Ascending aorta (tissue), 2 donors: ENCODE measurements around the gene DTNB. TPM values are rescaled to one million over a fixed set of nuclear protein-coding genes. Genes with fewer than 3 reads are reported as not detected.

Source experiments
- DNase-seq, 2 donors: peaks; one replicate each; pipeline ENCODE4 v3.0.0-alpha.2; 2019; ENCODE audit warnings: low spot score in 2 of 2
- H3K27ac ChIP-seq, 2 donors: fragments of 200-600 bp; sonication (generic); one replicate each; pipeline ENCODE4 v1.5.1; 2016 to 2017; ENCODE audit warnings: mild to moderate bottlenecking in 1 of 2
- H3K27me3 ChIP-seq: fragments of 200-600 bp; sonication (generic); one replicate; pipeline ENCODE4 v1.5.1; 2017
- H3K36me3 ChIP-seq, 2 donors: fragments of 200-600 bp; sonication (generic); one replicate each; pipeline ENCODE4 v1.5.1; 2016
- H3K4me1 ChIP-seq, 2 donors: fragments of 200-600 bp; sonication (generic); one replicate each; pipeline ENCODE4 v1.5.1; 2016 to 2017; ENCODE audit warnings: mild to moderate bottlenecking in 1 of 2
- H3K4me3 ChIP-seq, 2 donors: fragments of 200-600 bp; sonication (generic); one replicate each; pipeline ENCODE4 v1.5.1; 2016 to 2017; ENCODE audit warnings: mild to moderate bottlenecking in 1 of 2
- H3K9me3 ChIP-seq, 2 donors: fragments of 200-600 bp; sonication (generic); one replicate each; pipeline ENCODE4 v1.5.1; 2016
- CTCF ChIP-seq, 3 experiments: fragments of 200-600 bp in 2 of 3; fragments of 450-650 bp in 1 of 3; sonication (generic) in 2 of 3; IDR thresholded peaks; one replicate each; pipeline ENCODE4 v1.5.1; 2016 to 2019; ENCODE audit warnings: antibody characterized with exemption in 3 of 3, mild to moderate bottlenecking in 1 of 3, moderate library complexity in 1 of 3
- intact Hi-C: fragments of 100-400 bp; cut with DNase I; formaldehyde crosslinking; loops from one replicate; pipeline ENCODE4 v1.15.1; 2023
- total RNA-seq: library from RNA; depleted of rRNA; stranded (reverse); fragments of >200 nt; gene quantifications from one replicate; pipeline ENCODE4 v1.1.0, GENCODE V29; 2016

DTNB gene
- total RNA-seq, 1 donor from 2014 or later: 22.7 TPM

- no peak for TF ChIP-seq CTCF (IDR thresholded peaks at IDR 0.05)
- no peak overlapping the region for H3K27ac ChIP-seq
- H3K4me1 ChIP-seq: no peaks in the 10 kb centered on the region
- intact Hi-C loops: no loop called here
- H3K27me3 ChIP-seq: no peaks in the 10 kb centered on the region
- H3K4me3 ChIP-seq: no peak overlapping the region
- H3K36me3 ChIP-seq: no peaks in the 10 kb centered on the region
- no peak for DNase-seq
- no peaks in the 10 kb centered on the region for H3K9me3 ChIP-seq
Measured at GRCh38 chr2:25497918-25498407, 175.4 kb downstream of the DTNB start.

- H3K36me3 ChIP-seq: no peaks in the 10 kb centered on the region
- no peaks in the 10 kb centered on the region for H3K27me3 ChIP-seq
- no peak for DNase-seq
- intact Hi-C loops: no loop called here
- no peak for TF ChIP-seq CTCF (IDR thresholded peaks at IDR 0.05)
- no peak overlapping the region for H3K27ac ChIP-seq
- no peaks in the 10 kb centered on the region for H3K9me3 ChIP-seq
- no peak overlapping the region for H3K4me3 ChIP-seq
- no peaks in the 10 kb centered on the region for H3K4me1 ChIP-seq
Measured at GRCh38 chr2:25497229-25497917, 176.0 kb downstream of the DTNB start.

GRCh38 chr2:25494616-25495015 is 178.8 kb downstream of the DTNB start:
- no peak overlapping the region for H3K27ac ChIP-seq
- H3K4me3 ChIP-seq: no peak overlapping the region
- intact Hi-C loops: no loop called here
- no peaks in the 10 kb centered on the region for H3K9me3 ChIP-seq
- no peak for TF ChIP-seq CTCF (IDR thresholded peaks at IDR 0.05)
- DNase-seq: no peak
- H3K36me3 ChIP-seq: no peaks in the 10 kb centered on the region
- H3K27me3 ChIP-seq: no peaks in the 10 kb centered on the region
- peaks cover 0 to 2% of the 10 kb centered on the region in 2 donors for H3K4me1 ChIP-seq

- H3K9me3 ChIP-seq: no peaks in the 10 kb centered on the region
- H3K36me3 ChIP-seq: no peaks in the 10 kb centered on the region
- H3K27me3 ChIP-seq: no peaks in the 10 kb centered on the region
- no peak overlapping the region for H3K4me3 ChIP-seq
- no peak for DNase-seq
- H3K4me1 ChIP-seq: peaks cover 0 to 2% of the 10 kb centered on the region in 2 donors
- H3K27ac ChIP-seq: no peak overlapping the region
- intact Hi-C loops: no loop called here
- TF ChIP-seq CTCF (IDR thresholded peaks at IDR 0.05): no peak
Measured at GRCh38 chr2:25493207-25493606, 180.2 kb downstream of the DTNB start.

GRCh38 chr2:25492726-25493125 is 180.7 kb downstream of the DTNB start:
- H3K9me3 ChIP-seq: no peaks in the 10 kb centered on the region
- intact Hi-C loops: no loop called here
- H3K27me3 ChIP-seq: no peaks in the 10 kb centered on the region
- no peak overlapping the region for H3K27ac ChIP-seq
- no peak for TF ChIP-seq CTCF (IDR thresholded peaks at IDR 0.05)
- no peak for DNase-seq
- H3K4me3 ChIP-seq: no peak overlapping the region
- peaks cover 0 to 2% of the 10 kb centered on the region in 2 donors for H3K4me1 ChIP-seq
- peaks cover 0 to 1% of the 10 kb centered on the region in 2 donors for H3K36me3 ChIP-seq
